G401 (cell line): ENCODE measurements around the gene HLA-DQB2. TPM values are rescaled to one million over a fixed set of nuclear protein-coding genes. Genes with fewer than 3 reads are reported as not detected.
"Not testable (repeated sequence)": the region's sequence is repeated elsewhere in the genome, so short reads cannot be mapped to it uniquely, and the experiment has no call there.

ENCODE experiments used
- DNase-seq: peaks from one replicate; pipeline ENCODE4 v3.0.0-alpha.2; 2015; ENCODE audit warnings: low spot score
- in situ Hi-C: cut with HindIII; loops from 2 replicates; pipeline ENCODE4 v1.10.0; 2016; ENCODE audit warnings: low sequenced_read_pairs, mixed read lengths
- total RNA-seq: library from RNA; depleted of rRNA; stranded (reverse); fragments of >200 nt; shearing (Covaris generic); gene quantifications from 2 replicates; pipeline ENCODE4 v1.2.3, GENCODE V29; 2014; rRNA removed

Gene HLA-DQB2
- total RNA-seq, 1 experiment from 2014 or later = not detected

DNA sequence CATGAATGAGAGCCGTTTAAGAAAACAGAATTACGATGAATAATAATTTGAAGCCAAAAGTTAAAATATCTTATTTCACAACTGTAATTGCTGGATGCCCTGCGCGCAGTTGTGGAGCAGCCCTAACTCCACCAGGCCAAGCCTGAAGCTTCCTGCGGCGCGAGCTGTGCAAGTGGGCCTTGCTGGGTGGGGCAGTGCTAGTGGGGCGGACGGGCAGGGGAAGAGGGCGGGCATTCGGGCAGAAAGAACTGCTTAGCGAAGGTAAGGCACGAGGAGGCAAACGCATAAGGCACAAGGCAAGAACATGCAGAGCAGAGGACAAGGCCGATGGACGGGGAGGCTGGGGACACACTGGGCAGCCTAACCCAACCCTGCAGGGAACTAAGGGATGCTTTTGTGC is 2.3 kb downstream of the HLA-DQB2 start:
- no peak for DNase-seq
- in situ Hi-C loops = loop anchor here (10.0 kb wide), 1 partner anchor 96 kb away; the partner anchor contains the start of gene HLA-DQB1

DNA sequence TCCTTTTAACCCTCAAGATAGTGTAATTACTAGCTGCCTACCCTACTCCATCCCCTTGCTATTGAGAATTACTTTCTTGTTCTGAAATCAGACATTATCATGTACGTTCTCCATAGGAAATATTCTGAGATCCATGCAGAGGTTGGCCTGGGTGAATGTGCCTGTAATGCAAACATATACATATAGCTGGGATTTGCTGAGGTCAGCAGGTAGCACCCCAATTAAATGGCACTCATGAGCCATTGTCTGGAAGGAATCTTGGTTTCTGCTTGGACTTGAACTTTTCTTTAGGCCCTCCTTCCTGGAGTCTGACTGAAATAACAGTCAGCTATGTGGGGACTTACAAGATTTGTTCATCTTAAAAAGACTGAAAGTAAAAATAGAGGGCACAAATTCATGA is 3.7 kb downstream of the HLA-DQB2 start:
- in situ Hi-C loops = loop anchor here (10.0 kb wide), 1 partner anchor 95 kb away; the partner anchor contains the start of gene HLA-DQB1
- no peak for DNase-seq

- DNase-seq = no peak
- in situ Hi-C loops = no loop called here
Measured at GRCh38 chr6:32752580-32752979, 10.8 kb downstream of the HLA-DQB2 start.

- DNase-seq, in situ Hi-C loops: not testable (repeated sequence)
Measured at GRCh38 chr6:32745649-32746048, 17.7 kb downstream of the HLA-DQB2 start.

DNA sequence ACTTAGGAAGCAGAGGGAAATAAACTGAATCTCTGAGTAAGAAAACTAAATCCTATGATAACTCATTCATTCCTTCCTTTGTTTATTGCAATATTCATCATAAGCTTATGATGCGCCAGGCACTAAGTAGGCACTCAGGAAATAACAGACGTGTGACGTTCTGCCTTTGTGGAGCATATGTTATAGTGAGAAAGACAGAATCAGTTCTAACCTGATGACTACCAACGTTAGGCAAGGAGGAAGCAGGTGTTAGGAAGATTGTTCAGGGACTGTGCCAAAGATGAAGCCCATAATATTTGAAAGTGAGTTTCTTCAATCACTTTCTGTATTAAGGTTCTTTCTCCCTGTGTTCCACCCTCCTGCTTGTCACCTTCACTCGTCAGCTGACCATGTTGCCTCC is 18.6 kb downstream of the HLA-DQB2 start:
- in situ Hi-C loops = no loop called here
- DNase-seq = no peak

GRCh38 chr6:32742374-32742773 is 21.0 kb downstream of the HLA-DQB2 start:
- in situ Hi-C loops = no loop called here
- DNase-seq = no peak

- in situ Hi-C loops = no loop called here
- no peak for DNase-seq
Measured at GRCh38 chr6:32741031-32741960, 22.0 kb downstream of the HLA-DQB2 start, which contains the start of gene HLA-DQA2. TSS of gene HLA-DQA2 (plus strand) at chr6:32741391. CDS start at chr6:32741444, 53 bp downstream.

DNA sequence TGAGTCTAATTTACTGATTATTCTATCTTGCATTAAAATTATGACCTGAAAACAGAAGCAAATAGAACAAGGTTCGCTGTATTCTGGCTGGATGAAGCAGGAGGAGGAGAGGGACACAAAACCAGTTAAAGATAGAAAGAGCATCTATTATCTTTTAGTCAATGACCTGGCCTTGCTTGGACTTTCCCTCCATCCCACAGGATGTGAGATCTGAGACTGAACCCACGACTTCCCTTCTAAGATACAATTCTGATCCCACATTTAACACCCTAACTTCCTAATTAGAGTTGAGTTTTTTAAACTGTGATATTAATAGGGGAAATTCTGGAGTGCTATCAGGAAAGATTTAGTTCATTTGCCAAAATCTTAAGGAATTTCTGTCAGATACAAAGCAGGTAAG is 25.2 kb downstream of the HLA-DQB2 start:
- DNase-seq = no peak
- in situ Hi-C loops = no loop called here

DNA sequence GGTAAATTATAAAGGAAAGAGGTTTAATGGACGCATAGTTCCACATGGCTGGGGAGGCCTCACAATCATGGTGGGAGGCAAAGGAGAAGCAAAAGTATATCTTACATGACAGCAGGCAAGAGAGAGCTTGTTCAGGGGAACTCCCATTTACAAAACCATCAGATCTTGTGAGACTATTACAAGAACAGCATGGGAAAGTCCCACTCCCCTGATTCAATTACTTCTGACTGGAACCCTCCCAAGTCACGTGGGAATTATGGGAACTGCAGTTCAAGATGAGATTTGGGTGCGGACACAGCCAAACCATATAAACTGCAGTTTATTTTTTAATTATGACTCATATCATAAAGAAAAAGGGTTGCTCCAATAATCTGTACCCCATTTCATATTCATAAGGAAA is 44.5 kb downstream of the HLA-DQB2 start:
- in situ Hi-C loops = no loop called here

DNA sequence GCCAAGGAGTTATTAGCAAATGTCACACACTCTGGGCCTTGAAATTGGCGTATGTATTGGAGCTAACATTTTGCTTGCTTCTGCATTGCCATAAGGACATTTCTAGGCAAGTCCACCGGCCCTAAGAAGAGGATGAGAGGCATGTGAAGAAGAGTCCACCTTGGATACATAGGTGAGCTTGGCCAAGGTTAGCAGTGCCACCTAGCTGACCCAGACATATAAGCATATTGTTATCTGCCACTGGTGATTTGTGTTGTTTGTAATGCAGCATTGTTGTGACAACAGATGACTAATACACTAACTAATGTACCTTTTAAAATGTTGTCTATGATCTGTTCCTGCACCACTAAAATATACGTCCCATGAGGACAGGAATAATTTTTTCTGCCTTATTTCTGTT is 46.9 kb downstream of the HLA-DQB2 start:
- in situ Hi-C loops = no loop called here

More for the DNA sequence above, 44.5 kb downstream of the HLA-DQB2 start:
- DNase-seq = no peak

DNA sequence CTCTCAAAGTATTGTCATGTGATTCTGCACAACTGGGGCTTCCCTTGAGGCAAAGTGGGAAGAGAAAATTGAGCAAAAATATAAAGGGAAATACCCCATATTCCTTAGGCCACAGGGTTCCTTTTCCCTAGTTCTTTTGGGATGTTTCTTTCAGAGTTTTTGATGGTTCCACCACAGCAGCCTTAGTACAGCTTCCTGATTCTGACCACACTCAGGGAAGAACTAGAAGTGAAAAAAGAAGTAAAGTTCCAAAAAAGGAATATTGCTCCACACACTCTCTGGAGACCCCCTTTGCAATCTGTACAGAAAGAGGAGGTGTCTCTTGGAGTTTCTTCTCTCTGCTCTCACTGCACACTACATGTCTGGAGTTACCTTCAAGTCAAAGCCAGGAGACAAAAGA is 50.1 kb downstream of the HLA-DQB2 start:
- no peak for DNase-seq
- in situ Hi-C loops = no loop called here

More for the DNA sequence above, 46.9 kb downstream of the HLA-DQB2 start:
- DNase-seq = no peak

GRCh38 chr6:32709625-32710024 is 53.7 kb downstream of the HLA-DQB2 start:
- in situ Hi-C loops = no loop called here

More at GRCh38 chr6:32709625-32710024, 53.7 kb downstream of the HLA-DQB2 start:
- no peak for DNase-seq

Other genes with a start within 250 kb of the HLA-DQB2 start
- gene HLA-DRB5, start 233.2 kb downstream of the HLA-DQB2 start, total RNA-seq = not detected in 2 replicates
- gene HLA-DRB1, start 173.7 kb downstream of the HLA-DQB2 start, total RNA-seq = not detected in 2 replicates
- not detected in 2 replicates for gene HLA-DQA1, start 126.1 kb downstream of the HLA-DQB2 start, total RNA-seq
- not detected in 2 replicates for gene HLA-DQB1, start 96.9 kb downstream of the HLA-DQB2 start, total RNA-seq
- gene HLA-DQA2, start 22.1 kb downstream of the HLA-DQB2 start, total RNA-seq = not detected in 2 replicates
- gene HLA-DOB, start 53.5 kb upstream of the HLA-DQB2 start, total RNA-seq = not detected in 2 replicates
- 8.9 and 14.5 TPM in 2 replicates for gene TAP2, start 75.2 kb upstream of the HLA-DQB2 start, total RNA-seq
- not detected in 2 replicates for gene PSMB8, start 80.5 kb upstream of the HLA-DQB2 start, total RNA-seq
- 33.4 and 41.3 TPM in 2 replicates for gene TAP1, start 90.2 kb upstream of the HLA-DQB2 start, total RNA-seq
- gene PSMB9, start 90.7 kb upstream of the HLA-DQB2 start, total RNA-seq = 20.2 and 26.0 TPM in 2 replicates
- gene HLA-DMB, start 177.5 kb upstream of the HLA-DQB2 start, total RNA-seq = 3.2 and 8.0 TPM in 2 replicates
- gene HLA-DMA, start 189.6 kb upstream of the HLA-DQB2 start, total RNA-seq = 11.4 and 15.8 TPM in 2 replicates
- 96.4 and 172 TPM in 2 replicates for gene BRD2, start 205.1 kb upstream of the HLA-DQB2 start, total RNA-seq
- gene HLA-DOA, start 246.1 kb upstream of the HLA-DQB2 start, total RNA-seq = 1.4 and 1.7 TPM in 2 replicates